HG03521 (cell line): ENCODE results near the gene POGLUT2.
"Not testable (repeated sequence)": the region's sequence is repeated elsewhere in the genome, so short reads cannot be mapped to it uniquely, and the experiment has no call there.

Source experiments
- ATAC-seq: cut with Tn5 transposase; IDR thresholded peaks from one replicate; pipeline ENCODE4 v1.9.1; 2021; ENCODE audit warnings: mild to moderate bottlenecking, moderate library complexity; ENCODE audit not compliant: unreplicated experiment

The POGLUT2 gene

DNA sequence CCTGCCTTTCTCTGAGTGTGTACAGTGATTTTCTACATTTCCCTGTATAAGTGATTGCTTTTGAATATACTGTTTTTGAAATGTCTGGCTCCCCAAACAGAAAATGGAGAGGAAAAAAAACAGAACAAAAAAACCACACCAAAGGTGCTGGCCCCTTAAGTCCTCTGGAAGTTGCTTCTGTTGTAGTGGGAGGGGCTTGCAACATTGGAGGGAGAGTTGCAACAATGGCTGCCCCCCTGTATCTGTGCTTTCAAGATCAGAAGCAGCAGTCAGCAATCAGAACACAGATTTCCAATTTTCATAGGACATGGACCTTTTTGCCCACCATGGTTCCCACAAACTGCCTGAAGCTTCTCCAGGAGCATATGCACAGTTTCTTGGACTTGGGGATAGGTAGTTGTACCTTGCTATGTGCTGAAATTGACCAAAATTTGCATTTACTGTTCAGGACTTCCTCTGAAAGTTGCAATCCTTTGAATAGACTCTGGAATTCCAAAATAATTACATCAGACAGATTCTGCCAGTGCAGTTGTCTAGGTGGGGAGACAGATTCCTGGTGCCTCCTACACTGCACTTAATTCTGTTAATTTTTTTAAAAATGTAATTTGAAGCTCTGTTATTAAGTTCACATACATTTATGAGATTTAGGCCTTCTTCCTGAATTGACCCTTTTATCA is 14.0 kb upstream of the POGLUT2 start:
- ATAC-seq: no peak

DNA sequence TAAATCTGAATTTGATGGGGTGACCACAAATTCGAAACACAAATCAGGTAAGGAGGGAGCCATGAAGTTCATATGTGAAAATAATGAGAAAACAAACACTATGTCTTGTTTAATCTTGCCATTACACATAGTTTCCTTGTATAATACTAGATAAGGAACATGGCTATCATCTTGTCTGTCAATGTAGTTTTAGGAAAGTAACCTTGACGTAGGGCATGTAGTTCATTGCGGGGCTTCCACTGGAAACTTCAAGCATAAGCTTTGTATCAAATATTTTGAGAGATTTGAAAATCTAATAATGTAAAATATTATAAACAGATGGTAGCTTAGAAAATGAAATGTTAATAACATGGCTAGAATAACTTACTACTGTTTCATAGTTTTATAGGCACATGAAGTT is 8.9 kb upstream of the POGLUT2 start:
- no peak for ATAC-seq

DNA sequence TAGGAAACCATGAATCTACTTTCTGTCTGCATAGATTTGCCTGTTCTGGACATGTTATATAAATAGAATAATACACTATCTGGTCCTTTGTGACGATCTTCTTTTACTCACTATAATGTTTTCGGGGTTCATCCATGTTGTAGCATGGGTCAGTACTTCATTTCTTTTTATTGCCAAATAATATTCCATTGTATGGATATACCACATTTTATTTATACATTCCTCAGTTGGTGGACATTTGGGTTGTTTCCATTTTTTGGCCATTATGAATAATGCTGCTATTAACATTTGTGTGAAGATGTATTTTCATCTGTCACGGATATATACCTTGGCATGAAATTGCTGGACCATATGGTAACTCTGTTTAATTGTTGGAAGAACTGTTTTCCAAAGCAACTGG is 6.9 kb upstream of the POGLUT2 start:
- ATAC-seq: no peak

DNA sequence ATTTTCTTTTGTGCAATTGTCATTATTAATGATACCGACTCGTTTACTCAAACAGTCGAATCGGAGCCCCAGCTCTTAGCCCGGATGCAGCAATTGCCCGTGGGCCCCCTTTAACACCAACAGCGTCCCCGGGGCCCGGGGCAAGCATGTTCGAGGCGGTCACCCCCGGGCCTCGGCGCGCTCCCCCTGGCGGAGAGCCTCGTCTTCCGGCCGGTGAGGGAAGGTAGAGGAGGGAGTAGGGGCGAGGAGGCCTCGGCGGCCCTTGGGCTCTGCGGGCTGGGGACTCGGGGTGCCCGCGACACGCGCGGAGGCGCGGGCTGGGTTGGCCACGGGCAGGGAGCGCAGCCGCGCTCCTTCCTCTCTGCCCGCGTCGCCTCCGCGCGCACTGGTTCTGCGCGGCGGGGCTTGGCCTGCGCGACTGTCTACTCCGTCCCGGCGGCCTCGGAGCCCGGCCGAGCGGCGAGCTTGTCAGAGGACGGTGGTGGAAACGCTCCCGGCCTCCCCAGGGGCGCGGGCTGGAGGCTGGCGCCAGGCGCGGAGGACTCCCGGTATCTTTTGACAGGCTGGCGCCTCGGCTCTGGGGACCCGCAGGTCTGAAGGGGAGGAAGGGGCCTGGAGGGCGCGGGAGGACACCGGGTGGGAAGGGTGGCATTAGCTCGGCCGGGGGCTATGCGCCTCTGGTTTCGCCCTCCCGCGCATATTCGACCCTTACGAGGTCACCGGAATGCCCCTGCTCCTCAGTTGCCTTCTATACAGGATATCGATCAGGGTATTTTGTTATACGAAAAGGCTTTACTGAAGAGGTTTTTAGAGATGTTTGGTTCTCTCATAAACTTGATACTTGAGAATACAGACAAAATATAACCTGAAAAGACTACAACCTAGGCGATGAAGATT is 1.6 kb upstream of the POGLUT2 start:
- peak; percentile 72 for ATAC-seq

DNA sequence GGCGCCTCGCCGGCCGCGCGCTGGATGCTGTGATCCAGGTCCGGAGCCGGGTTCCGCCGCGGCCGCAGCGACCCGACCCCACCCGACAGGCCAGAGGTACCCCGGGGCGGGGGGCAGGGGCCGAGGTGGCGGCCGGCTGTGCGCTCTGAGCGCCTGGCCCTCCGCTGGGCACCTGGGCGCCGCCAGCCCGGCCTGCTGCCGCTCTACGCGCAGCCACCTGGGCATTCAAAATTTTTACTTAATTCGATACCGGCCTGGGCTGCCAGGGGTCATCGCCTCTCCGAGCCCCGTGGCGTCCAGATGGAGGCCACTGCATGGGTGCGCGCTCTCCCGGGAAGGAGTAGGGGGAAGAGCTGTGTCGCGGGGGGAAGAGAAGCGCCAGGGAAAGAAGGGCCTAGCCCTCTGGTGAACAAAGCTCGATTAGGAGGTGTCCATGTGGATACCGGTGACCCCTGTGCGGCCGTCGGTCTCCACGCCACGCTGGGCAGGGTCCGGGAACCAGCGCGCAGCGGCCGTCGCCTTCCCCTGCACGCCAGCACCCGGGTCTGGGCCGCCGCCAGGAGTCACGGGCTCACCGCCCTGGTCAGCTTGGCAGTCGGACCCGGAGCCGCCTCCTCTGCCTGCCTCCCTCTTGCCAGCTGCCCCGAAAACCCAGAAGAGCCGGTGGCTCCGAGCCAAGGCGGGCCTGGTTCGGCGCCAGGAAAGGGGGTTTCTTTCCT is 809 bp upstream of the POGLUT2 start:
- peak; percentile 2 for ATAC-seq

DNA sequence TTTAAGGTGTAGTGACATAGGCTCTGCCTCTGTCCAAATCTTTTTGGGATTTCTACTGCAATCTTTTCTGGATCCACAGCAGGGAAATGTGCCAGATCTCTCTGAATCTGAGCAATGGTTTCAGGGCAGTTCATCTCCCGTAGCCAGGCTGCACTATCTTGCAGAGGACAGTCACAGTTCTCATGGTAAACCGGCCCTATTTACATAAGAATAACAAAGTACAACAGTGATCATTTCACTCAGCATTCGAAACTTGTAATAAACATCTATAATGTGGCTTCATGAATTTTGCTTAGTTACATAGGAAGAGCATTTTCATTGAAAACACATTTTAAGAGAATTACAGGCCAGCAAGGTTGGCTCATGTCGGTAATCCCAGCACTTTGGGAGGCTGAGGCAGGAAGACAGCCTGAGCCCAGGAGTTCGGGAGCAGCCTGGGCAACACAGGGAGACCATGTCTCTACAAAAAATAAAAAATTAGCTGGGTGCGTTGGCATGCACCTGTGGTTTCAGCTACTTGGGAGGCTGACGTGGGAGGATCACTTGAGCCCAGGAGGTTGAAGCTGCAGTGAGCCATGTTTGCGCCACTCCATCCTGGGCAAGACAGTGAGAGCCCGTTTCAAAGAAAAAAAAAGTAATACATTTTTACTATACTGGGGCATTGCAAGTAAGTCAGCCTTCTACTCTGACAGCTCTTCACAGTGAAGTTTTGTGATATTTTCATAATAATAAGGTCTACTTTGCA is 5.0 kb downstream of the POGLUT2 start:
- ATAC-seq: no peak

DNA sequence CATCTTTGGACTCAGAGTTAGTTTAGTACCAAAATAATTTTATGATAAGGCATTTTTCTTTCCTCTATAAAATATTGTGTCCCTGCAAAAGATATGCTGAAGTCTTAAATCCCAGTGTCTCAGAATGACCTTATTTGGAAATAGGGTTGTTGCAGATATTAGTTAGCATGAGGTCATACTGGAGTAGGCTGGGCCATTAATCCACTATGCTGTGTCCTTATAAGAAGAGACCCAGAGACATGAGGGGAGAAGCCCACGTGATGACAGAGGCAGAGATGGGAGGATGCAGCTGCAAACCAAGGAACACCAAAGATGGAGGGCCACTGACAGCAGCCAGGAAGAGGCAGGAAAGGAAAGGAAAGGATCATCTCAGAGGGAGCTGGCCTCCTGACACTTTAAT is 6.4 kb downstream of the POGLUT2 start:
- no peak for ATAC-seq

DNA sequence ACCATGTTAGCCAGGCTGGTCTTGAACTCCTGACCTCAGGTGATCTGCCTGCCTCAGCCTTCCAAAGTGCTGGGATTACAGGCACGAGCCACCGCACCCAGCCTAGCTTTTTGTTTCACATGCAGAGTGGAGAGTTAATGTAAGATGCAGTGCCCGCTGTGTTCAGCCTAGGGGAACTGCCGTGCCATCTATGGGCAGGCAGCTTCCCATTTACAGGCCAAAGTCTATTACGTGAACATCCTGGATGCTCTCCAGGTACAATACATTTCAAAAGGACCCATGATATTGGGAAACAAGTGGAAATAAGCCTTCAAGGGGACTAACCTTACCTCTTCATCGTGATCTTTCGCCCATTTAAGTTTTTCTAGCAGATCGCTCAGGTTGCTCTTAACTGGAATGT is 10.1 kb downstream of the POGLUT2 start:
- ATAC-seq: no peak

DNA sequence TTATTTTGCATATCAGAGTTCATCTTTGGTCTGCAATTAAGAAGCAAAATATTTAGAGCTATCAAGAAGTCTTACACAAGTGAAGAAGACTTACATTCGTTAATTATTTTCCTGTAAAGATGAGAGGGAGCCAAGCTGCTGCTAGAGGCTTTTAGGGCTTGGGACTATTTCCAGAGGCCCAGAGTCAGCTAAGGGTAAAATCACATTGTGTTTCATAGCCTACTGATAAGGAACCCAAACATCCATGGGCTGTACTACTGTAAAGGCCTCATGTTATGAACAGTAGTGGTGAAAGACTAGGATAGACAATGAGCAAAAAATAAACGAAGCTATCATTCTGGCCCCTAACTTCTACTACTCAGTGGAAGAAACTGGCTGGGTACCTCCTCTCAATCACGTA is 14.3 kb downstream of the POGLUT2 start:
- ATAC-seq: no peak

DNA sequence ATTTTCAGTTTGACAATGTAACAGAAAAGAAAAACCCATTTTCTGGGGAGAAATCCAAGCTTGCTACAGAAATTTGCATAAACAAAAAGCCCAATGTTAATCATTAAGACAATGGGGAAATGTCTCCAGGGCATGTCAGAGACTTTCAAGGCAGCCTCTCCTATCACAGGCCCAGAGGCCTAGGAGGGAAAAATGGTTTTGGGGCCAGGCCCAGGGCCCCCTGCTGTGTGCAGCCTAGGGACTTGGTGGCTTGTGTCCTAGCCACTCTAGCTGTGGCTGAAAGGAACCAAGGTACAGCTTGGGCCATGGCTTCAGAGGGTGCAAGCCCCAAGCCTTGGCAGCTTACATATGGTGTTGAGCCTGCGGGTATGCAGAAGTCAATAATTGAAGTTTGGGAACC is 17.2 kb downstream of the POGLUT2 start:
- no peak for ATAC-seq

DNA sequence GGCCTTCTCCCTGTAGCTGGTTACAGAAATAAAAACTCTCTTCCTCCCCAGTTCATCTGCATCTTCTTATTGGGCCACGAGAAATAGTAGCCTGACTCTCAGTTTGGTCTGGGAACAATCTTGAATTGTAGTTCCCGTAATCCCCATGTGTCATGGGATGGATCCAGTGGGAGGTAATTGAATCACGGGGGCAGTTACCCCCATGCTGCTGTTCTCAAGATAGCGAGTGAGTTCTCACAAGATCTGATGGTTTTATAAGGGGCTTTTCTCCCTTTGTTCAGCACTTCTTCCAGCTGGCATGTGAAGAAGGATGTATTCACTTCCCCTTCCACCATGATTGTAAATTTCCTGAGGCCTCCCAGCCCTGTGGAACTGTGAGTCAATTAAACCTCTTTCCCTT is 18.1 kb downstream of the POGLUT2 start:
- ATAC-seq: not testable (repeated sequence)

DNA sequence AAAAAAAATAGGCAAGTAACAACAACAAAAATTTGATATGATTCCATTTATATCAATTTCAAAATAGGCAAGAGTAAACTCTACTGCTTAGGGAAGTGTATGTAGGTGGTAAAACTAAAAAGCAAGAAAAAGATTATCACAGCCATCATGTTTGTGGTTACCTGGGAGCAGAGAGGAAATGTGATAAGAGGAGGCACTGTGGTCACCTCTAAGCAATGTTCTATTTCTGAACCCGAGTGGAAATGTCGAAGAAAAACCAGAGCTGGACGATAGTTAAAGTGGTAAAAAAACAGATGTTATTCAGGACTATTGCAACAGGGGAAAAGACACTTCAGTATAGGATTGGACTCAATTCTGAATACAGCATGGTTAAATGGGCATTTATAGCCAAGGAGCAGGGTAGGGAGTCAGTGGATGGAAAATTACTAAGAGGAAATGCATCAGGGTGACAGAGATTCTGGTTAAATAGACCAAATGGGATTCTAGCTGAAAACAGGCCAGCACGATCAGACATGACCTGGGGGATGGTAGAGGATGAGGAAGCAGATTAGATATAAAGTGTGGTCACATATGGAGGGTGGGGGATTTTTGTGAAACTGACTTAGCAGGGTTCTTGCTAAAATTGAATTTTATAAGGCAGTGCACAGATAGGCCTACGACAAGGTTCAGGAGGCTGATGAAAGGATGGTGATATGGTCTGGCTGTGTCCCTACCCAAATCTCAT is 19.2 kb downstream of the POGLUT2 start:
- no peak for ATAC-seq

DNA sequence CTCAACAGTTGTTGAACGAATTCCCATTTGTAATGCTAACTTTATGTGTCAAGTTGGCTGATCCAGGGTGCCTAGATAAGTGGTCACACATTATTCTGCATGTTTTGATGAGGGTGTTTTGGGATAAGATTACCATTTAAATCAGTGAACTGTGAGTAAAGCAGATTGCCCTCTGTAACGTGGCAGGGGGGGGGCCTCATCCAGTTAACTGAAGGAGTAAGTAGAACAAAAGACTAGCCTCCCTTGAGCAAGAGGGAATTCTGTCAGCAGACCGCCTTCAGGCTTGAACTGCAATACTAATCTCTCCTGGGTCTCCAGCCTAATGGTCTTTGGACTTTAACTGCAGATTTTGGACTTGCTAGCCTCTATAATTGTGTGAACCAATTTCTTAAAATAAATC is 21.0 kb downstream of the POGLUT2 start:
- ATAC-seq: no peak

DNA sequence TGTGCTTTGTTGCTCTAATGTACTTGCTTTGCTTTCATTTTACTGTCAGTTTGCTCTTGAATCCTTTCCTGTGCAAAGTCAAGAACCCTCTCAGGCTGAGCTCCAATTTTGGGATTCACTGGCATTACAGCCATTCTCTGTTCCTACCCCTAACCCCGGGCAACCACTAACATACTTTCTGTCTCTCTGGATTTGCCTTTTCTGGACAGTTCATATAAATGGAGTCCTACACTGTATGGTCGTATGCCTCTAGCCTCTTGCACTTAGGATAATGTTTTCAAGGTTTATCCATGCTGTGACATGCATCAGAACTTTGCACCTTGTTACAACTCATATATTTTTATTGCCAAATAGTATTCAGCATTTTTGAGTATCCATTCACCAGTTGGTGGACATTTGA is 22.5 kb downstream of the POGLUT2 start:
- ATAC-seq: no peak

DNA sequence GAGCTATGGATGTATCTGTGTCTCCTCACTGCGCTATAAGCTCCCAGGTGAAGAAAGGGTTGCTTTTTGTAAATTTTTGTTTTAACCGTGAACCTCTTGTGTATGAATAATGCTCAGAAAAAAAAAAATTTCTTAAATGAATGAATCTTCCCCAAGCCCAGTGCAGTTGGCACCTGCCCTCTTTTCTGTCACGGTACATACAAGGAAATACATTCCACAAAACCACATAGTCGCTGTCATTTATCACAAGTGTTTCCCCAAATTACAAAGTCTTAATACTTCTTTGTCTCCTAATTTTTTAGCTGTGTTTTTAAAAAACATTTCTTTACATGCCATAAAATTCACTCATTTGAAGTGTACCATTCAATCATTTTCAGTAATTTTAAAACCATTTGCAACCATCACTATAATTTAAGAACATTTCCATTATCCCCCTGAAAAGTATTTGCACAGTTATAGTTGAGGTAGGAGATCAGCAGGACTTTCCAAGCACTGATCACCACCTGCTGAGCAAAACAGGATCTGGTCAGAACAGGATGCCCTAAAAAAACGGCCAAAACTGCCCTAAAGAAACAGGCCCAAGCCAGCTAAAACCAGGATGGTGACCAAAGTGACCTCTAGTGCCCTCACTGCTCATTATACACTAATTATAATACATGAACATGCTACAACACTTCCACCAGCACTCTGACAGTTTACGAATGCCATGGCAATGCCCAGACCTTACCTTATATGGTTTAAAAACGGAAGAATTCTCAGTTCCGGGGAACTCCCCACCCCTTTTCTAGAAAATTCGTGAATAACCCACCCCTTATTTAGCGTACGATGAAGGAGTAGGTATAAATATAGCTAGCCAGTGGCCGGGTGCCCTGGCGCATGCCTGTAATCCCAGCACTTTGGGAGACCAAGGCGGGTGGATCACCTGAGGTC is 23.9 kb downstream of the POGLUT2 start:
- no peak for ATAC-seq

DNA sequence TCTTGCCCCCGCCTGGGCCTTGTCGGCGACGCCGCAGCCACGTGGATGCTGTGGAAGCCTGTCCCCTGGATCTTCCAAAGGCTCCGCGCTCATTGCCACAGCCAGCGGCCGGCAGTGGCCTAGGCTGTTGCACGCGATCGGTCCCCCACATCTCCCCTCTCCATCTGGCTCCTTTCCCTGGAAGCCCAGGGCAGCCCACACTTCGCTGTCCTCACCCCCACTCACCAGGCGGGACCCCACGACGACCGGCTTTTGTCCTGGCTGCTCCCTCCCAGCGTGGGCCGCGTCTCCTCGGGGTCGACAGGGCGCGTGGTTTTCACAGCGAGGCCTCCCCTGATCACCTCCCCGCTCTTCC is 24.6 kb downstream of the POGLUT2 start:
- ATAC-seq: no peak

DNA sequence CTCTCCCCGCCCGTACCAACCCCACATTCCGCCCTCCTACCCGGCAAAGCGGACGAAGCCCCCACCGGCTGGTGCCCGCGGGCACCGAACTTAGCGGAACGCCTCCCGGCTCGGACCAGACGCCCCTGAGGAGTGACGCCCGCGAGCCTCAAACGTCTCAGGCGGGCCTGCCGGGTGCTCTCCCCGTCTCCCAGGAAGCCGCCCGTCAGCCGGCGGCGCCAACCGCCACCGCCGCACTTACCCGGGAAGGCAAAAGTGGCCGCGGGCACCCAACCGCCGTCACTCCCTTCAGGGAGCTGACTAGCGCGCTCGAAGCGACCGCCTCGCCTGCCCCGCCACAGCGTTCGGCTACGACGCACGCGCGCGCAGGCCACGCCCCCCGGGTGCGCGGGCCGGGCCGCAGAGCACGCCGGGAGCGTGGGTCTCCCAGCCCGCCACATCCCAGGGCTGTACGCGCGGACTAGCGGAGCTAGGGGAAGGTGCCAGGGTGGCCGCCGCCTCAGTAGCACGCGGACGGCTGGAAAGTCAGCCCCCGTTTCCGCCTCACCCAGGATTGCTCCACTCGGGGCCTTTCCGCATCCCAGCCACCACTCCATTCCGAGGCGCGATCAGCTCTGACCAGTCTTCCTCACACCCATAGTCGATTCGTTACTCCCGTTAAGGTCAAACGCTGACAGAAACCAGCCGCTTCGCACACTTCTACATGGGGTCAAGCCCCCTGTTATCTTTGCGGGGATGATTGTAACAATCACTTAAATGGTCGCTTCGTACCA is 25.1 kb downstream of the POGLUT2 start, which contains the start of gene TEX30:
TSS of gene TEX30 (minus strand) at position 346 of the 773 bp plus-strand sequence. CDS start 3,760 bp downstream, outside the sequence.
- ATAC-seq: peak; percentile 92

DNA sequence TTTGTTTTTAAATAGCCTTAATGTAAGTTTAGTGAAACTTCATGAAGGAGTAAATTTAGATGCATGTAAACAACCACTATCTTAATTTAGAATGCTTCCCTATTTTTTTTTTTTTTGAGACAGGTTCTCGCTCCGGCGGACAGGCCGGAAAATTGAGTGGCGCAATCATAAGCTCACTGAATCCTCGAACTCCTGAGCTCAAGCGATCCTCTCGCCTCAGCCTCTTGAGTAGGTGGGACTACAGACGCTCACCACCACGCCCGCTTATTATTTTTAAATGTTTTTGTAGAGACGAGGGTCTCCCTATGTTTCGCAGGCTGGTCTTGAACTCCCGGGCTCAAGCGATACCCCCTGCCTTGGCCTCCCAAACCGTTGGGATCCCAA is 26.7 kb downstream of the POGLUT2 start:
- no peak for ATAC-seq
